GM19463 (cell line): Measurements from ENCODE around the gene TRIM3.

Experiments used
- ATAC-seq: cut with Tn5 transposase; IDR thresholded peaks from one replicate; pipeline ENCODE4 v1.9.1; 2021; ENCODE audit warnings: mild to moderate bottlenecking, moderate library complexity; ENCODE audit not compliant: unreplicated experiment

TRIM3 gene

GRCh38 chr11:6404342-6405051, 69.2 kb downstream of the TRIM3 start:
- no peak for ATAC-seq

- no peak for ATAC-seq
Measured at GRCh38 chr11:6403539-6403938, 70.2 kb downstream of the TRIM3 start.

- peak; percentile 92 for ATAC-seq
Measured at GRCh38 chr11:6402561-6402981, 71.2 kb downstream of the TRIM3 start.

- ATAC-seq, result peak; percentile 40
Measured at GRCh38 chr11:6402061-6402470, 71.7 kb downstream of the TRIM3 start.

- ATAC-seq, result no peak
Measured at GRCh38 chr11:6401464-6401863, 72.3 kb downstream of the TRIM3 start.

GRCh38 chr11:6400431-6401345, 73.1 kb downstream of the TRIM3 start:
- no peak for ATAC-seq
